ENCODE results near the gene ANKHD1. TPM values are rescaled to one million over a fixed set of nuclear protein-coding genes. Genes with fewer than 3 reads are reported as not detected.

The ANKHD1 gene
- total RNA-seq, 1 donor from 2014 or later: 129 TPM

DNA sequence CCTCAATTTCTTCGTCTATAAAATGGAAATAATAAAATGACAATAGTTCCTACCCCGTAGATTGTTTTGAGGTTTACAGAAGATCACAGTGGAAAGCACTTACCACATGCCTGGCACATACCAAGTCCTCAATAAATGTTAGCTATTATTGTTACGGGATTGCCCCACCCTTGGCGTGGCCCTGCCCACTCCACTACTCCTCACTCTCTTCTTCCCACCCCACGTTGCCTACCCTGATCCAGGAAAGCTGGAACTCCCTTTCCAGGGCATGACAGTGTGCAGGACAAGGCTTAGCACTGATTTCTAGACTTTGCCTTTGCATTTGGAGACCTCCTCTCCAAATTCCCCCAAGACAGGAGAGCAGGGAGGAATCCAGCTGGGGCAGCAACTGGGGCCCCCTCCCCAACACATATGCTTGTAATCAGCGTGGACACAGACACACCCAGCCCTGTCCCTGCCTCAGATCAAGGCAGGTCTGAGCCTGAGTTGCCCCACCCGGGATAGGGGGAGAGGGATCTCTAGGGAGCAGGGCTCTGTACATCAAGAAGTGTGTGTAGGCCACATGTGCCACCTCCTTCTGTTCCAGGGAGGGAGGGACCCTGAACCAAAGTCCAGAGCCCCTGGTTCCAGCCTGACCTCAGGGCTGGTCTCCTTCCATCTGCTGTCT lies 34.9 kb upstream of the ANKHD1 start:
- Mint-ChIP-seq H3K4me3 (no peak overlapping the region), H3K36me3 (no peaks in the 10 kb centered on the region), H3K27me3 (peaks cover 3% of the 10 kb centered on the region), H3K27ac (no peak overlapping the region), H3K4me1 (ENCODE audit: unreplicated experiment) (no peaks in the 10 kb centered on the region), H3K9me3 (no peaks in the 10 kb centered on the region)
- DNase-seq (ENCODE audit: extremely low spot score, unreplicated experiment): no peak
- TF ChIP-seq, protein P1, sequence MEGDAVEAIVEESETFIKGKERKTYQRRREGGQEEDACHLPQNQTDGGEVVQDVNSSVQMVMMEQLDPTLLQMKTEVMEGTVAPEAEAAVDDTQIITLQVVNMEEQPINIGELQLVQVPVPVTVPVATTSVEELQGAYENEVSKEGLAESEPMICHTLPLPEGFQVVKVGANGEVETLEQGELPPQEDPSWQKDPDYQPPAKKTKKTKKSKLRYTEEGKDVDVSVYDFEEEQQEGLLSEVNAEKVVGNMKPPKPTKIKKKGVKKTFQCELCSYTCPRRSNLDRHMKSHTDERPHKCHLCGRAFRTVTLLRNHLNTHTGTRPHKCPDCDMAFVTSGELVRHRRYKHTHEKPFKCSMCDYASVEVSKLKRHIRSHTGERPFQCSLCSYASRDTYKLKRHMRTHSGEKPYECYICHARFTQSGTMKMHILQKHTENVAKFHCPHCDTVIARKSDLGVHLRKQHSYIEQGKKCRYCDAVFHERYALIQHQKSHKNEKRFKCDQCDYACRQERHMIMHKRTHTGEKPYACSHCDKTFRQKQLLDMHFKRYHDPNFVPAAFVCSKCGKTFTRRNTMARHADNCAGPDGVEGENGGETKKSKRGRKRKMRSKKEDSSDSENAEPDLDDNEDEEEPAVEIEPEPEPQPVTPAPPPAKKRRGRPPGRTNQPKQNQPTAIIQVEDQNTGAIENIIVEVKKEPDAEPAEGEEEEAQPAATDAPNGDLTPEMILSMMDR (conservative IDR thresholded peaks at IDR 0.05): no peak

DNA sequence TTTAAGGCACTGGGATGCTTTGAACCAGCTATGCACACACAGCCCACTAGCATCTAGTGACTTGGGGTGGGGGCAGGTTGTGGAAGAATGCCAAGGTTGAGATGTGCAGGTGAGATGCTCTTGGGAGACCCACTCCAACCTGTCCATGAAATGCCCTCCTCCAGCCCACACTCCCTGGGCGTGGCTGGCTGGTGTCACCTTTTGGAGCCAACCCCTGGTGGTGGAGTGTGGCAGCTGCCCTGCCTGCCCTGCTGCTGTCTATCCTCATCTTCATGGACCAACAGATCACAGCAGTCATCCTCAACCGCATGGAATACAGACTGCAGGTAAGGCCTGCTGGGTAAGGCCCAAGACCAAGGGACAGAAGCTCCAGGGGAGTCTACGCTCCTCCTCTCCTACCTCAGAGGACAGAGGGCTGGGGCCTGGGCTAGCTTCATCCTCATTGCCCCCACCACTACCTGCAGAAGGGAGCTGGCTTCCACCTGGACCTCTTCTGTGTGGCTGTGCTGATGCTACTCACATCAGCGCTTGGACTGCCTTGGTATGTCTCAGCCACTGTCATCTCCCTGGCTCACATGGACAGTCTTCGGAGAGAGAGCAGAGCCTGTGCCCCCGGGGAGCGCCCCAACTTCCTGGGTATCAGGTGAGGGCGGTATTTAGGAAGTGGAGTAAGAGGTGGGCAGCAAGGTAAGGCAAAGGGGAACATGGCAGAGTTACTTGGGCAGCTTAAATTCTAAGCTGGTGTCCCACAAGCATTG lies 34.2 kb upstream of the ANKHD1 start:
- Mint-ChIP-seq H3K4me1 (ENCODE audit: unreplicated experiment) (no peaks in the 10 kb centered on the region), H3K4me3 (no peak overlapping the region), H3K9me3 (no peaks in the 10 kb centered on the region), H3K27me3 (peaks cover 3% of the 10 kb centered on the region), H3K36me3 (no peaks in the 10 kb centered on the region), H3K27ac (no peak overlapping the region)
- no peak for DNase-seq (ENCODE audit: extremely low spot score, unreplicated experiment)
- TF ChIP-seq, protein P1 (conservative IDR thresholded peaks at IDR 0.05): no peak

DNA sequence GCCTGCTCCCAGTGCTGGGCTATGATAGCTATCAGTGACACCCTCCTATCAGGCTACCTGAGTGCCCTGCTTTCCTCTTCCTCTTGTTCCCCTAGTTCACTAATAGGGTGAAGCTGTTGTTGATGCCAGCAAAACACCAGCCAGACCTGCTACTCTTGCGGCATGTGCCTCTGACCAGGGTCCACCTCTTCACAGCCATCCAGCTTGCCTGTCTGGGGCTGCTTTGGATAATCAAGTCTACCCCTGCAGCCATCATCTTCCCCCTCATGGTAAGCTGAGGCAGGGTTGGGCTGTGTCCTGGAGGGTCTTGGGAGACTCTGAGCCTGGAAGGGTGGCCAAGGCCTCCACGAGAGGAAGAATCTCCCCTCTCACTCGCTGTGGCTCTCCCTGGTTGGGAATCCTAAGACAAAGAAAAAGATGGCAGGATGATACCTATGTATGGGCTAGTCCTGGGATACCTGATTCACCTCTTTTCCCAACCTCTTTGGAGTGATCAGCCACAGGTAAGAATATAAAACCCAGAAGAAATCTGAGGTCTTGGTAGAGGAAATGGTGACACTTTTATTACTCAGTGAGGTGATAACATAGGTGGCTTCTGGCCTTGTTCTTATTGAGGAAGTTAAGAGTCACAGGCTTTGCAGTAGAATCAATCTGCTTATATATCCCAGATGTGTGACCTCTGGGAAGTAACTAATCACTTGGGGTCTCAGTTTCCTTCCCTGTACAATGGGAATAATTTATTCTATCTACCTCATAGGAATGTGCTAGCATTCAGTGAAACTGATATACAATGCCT lies 30.1 kb upstream of the ANKHD1 start:
- TF ChIP-seq, protein P1 (conservative IDR thresholded peaks at IDR 0.05): no peak
- Mint-ChIP-seq H3K4me3 (no peak overlapping the region), H3K36me3 (no peaks in the 10 kb centered on the region), H3K27me3 (no peaks in the 10 kb centered on the region), H3K9me3 (no peaks in the 10 kb centered on the region), H3K27ac (no peak overlapping the region), H3K4me1 (ENCODE audit: unreplicated experiment) (peaks cover 7% of the 10 kb centered on the region)
- no peak for DNase-seq (ENCODE audit: extremely low spot score, unreplicated experiment)

DNA sequence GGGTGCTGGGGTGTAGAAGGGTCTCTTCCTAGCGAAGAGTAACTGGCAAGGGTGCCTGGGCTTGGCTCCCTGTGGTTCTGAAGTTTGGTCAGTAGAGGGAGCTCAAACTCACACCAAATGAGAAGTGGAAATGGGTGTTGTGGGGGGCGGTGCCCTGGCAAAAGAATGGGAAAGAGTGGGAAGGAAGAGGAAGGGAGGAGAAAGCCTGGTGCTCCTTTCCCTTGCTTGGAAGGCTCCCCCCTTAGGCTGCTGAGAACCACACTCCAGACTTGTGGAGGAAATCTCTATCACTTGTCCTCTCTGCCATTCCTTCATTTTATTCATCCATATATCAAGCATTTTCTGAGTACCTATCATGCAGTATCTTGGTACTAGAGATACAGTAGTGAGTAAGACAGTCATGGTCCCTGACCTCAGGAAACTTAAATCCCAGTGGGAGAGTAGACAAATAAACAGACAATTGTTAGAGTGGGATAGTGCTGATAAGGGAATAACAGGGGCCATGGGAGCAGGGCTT lies 28.6 kb upstream of the ANKHD1 start:
- H3K27ac Mint-ChIP-seq: peak overlapping the region; percentile 9
- H3K4me1 Mint-ChIP-seq (ENCODE audit: unreplicated experiment): peaks cover 7% of the 10 kb centered on the region
- no peak for DNase-seq (ENCODE audit: extremely low spot score, unreplicated experiment)
- H3K4me3 Mint-ChIP-seq: no peak overlapping the region
- TF ChIP-seq, protein P1 (conservative IDR thresholded peaks at IDR 0.05): peak; percentile 82
- no peaks in the 10 kb centered on the region for H3K9me3 Mint-ChIP-seq
- no peaks in the 10 kb centered on the region for H3K36me3 Mint-ChIP-seq
- H3K27me3 Mint-ChIP-seq: no peaks in the 10 kb centered on the region

DNA sequence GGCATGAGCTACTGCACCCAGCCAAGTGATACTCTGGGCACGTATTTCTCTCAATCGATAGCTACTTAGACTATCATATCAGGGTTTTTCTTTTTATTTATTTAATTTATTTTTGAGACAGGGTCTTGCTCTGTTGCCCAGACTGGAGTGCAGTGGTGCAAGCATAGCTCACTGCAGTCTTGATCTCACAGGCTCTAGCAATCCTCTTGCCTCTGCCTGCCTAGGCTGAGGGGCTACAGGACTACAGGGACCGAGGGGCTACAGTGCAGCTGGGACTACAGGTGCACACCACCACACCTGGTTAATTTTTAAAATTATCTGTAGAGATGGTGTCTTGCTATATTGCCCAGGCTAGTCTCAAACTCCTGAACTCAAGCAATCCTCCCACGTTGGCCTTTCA lies 20.3 kb upstream of the ANKHD1 start:
- TF ChIP-seq, protein P1 (conservative IDR thresholded peaks at IDR 0.05): no peak
- H3K4me3 Mint-ChIP-seq: no peak overlapping the region
- no peaks in the 10 kb centered on the region for H3K36me3 Mint-ChIP-seq
- no peaks in the 10 kb centered on the region for H3K27me3 Mint-ChIP-seq
- H3K4me1 Mint-ChIP-seq (ENCODE audit: unreplicated experiment): no peaks in the 10 kb centered on the region
- no peaks in the 10 kb centered on the region for H3K9me3 Mint-ChIP-seq
- DNase-seq (ENCODE audit: extremely low spot score, unreplicated experiment): no peak
- H3K27ac Mint-ChIP-seq: no peak overlapping the region

Measured in type B pancreatic cell (in vitro differentiated cells).